ENCODE measurements around the gene MAST1. TPM values are rescaled to one million over a fixed set of nuclear protein-coding genes. Genes with fewer than 3 reads are reported as not detected.
A peak's percentile ranks its signal among the peaks of the same experiment; 100 is the strongest.

The MAST1 gene
- total RNA-seq, 1 experiment from 2014 or later = not detected

DNA sequence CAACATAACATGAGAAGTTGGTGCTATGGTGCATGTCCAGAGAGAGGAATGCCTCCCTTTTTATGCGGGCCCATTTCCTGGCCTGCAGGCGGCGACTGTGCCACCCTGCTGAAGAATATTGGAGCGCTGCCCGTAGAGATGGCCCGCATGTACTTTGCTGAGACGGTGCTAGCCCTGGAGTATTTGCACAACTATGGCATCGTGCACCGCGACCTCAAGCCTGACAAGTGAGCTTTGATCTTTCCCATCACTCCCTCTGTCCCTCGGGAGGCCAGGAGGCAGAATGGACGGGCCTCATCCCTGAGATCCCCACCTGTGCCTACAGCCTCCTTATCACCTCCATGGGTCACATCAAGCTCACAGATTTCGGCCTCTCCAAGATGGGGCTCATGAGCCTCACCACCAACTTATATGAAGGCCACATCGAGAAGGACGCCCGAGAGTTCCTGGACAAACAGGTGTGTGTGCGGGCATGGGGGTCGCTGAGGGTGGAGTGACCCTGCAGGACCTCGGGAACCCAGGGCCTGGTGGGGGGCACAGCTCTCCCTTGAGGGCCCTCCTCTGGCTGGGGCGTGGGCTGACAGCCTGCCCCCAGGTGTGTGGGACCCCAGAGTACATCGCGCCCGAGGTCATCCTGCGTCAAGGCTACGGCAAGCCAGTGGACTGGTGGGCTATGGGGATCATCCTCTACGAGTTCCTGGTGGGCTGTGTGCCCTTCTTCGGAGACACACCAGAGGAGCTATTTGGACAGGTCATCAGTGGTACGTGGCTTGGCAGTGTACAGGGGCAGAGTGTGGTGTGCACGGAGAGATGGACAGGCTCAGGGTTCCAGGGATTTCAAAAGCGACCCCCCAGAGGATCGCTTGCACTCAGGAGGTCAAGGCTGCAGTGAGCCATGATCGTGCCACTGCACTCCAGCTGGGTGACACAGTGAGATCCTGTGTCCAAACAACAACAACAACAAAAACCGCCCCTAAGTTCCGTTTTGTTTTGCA lies 26.7 kb downstream of the MAST1 start:
- Histone ChIP-seq H3K4me3 (no peak overlapping the region), H3K9me3 (replicated peaks) (no peaks in the 10 kb centered on the region), H3K27ac (no peak overlapping the region), H3K36me3 (no peaks in the 10 kb centered on the region), H3K4me1 (replicated peaks) (no peaks in the 10 kb centered on the region), H3K27me3 (replicated peaks) (no peaks in the 10 kb centered on the region; the same call in 1 of the 2 replicates)
- DNase-seq (ENCODE audit: low read depth in 1 of 2, low spot score in 2 of 2) = no peak

DNA sequence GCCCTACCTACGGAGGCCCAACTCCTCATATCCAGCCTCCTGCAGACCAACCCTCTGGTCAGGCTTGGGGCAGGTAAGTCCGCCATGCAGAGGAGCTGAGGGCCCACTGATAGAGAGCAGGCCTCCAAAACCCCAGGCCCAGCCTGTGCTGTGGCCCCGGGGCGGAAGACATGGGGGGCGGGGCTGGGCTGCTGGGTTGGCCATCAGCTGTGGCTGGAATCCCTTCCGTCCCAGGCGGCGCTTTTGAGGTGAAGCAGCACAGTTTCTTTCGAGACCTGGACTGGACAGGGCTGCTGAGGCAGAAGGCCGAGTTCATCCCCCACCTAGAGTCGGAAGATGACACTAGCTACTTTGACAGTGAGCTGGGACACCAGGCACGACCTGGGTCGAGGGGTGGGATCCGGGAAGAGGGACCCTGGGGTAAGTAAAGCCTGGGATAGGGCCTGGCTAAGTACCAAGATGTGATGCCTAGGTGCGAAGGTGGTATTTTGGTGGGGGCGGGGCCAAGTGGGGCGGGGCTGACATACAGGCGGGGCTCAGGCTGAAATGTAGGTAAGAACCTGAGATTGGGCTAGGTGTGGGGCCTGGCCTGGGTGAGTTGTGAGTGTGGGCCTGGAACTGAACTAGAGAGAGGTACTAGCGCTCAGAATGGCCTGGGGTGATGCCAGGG lies 27.6 kb downstream of the MAST1 start:
- no peaks in the 10 kb centered on the region for H3K36me3 ChIP-seq
- no peaks in the 10 kb centered on the region for H3K9me3 ChIP-seq (replicated peaks)
- no peak overlapping the region for H3K27ac ChIP-seq
- no peak for DNase-seq (ENCODE audit: low read depth in 1 of 2, low spot score in 2 of 2)
- no peaks in the 10 kb centered on the region for H3K4me1 ChIP-seq (replicated peaks)
- no peak overlapping the region for H3K4me3 ChIP-seq
- H3K27me3 ChIP-seq (replicated peaks) = no peaks in the 10 kb centered on the region; the same call in 1 of the 2 replicates

DNA sequence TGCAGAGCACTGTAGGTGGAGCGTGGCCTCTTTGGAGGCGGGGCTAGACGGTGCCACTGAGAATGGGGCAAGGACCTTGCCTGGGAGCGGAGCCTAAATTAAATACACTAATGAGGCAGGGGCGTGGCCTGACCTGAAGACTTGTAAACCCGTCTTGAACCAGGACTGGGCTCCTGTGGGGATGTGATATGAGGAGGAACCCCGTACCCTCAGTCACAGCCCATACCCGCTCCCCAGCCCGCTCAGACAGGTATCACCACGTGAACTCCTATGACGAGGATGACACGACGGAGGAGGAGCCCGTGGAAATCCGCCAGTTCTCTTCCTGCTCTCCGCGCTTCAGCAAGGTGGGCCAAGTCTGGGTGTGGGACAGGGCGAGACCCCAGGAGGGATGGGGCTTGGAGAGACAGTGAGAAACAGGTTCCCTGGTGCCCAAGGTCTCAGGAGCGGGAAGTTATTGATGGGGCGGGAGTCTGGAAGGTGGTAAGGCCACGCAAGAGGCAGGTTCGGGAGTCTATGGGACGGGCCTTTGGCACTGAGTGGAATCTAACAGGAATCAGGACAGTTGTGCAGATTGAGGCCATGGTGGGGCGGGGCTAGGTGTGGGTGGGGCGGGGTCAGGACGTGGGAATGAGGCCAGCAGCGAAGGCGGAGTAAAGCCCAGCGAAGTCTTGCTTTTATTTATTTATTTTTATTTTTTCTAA lies 28.3 kb downstream of the MAST1 start:
- no peaks in the 10 kb centered on the region for H3K9me3 ChIP-seq (replicated peaks)
- no peak overlapping the region for H3K27ac ChIP-seq
- DNase-seq (ENCODE audit: low read depth in 1 of 2, low spot score in 2 of 2) = no peak
- no peaks in the 10 kb centered on the region for H3K36me3 ChIP-seq
- H3K27me3 ChIP-seq (replicated peaks) = no peaks in the 10 kb centered on the region; the same call in 1 of the 2 replicates
- H3K4me3 ChIP-seq = no peak overlapping the region
- H3K4me1 ChIP-seq (replicated peaks) = no peaks in the 10 kb centered on the region

DNA sequence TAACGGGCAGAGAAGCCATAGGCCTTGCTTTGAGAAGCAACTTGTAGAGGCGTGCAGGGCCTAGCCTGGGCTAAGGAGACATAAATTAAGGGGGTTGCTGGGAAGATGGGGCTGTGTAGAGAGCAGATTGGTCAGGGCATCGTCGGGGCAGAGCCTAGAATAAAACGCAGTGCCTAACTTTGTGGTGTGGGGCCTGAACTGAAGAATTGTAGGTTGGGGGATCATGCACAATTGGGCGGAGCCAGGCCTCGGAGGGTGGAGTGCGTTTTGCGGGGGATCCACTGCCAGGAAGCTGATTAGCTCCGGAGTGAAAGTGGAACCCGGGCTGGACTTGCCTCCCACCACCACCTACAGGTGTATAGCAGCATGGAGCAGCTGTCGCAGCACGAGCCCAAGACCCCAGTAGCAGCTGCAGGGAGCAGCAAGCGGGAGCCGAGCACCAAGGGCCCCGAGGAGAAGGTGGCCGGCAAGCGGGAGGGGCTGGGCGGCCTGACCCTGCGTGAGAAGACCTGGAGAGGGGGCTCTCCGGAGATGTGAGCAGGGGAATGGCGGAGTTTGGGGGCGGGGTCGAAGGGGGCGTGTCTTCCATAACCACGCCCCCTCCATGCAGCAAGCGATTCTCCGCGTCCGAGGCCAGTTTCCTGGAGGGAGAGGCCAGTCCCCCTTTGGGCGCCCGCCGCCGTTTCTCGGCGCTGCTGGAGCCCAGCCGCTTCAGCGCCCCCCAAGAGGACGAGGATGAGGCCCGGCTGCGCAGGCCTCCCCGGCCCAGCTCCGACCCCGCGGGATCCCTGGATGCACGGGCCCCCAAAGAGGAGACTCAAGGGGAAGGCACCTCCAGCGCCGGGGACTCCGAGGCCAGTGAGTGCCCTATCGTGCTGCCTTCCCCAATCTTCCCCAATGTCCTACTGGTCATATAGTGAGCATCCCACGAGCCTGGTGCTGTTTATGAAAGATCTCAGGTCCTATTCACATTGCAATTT lies 29.1 kb downstream of the MAST1 start:
- Histone ChIP-seq H3K4me3 (no peak overlapping the region), H3K9me3 (replicated peaks) (no peaks in the 10 kb centered on the region), H3K27ac (no peak overlapping the region), H3K4me1 (replicated peaks) (no peaks in the 10 kb centered on the region), H3K36me3 (no peaks in the 10 kb centered on the region), H3K27me3 (replicated peaks) (no peaks in the 10 kb centered on the region; the same call in 1 of the 2 replicates)
- no peak for DNase-seq (ENCODE audit: low read depth in 1 of 2, low spot score in 2 of 2)

DNA sequence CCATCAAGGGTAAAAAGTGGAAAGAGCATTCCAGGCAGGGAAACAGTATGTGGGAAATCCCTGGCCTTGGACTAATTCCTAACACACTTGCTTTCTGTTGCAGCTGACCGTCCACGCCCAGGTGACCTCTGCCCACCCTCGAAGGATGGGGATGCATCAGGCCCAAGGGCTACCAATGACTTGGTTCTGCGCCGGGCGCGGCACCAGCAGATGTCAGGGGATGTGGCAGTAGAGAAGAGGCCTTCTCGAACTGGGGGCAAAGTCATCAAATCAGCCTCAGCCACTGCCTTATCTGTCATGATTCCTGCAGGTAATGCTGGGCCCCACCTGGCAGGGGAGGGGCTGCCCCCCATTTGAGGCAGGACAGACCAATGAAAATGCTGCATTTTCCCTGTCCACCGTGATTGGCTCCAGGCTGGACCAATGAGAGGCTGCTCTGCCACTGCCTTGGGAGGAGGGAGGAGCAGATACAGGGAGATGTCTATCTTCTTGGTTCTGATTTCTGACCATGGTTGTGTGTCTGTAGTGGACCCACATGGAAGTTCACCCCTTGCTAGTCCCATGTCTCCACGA lies 30.3 kb downstream of the MAST1 start:
- Histone ChIP-seq H3K27me3 (replicated peaks) (no peaks in the 10 kb centered on the region; the same call in 1 of the 2 replicates), H3K9me3 (replicated peaks) (no peaks in the 10 kb centered on the region; the same call in 1 of the 2 replicates), H3K27ac (no peak overlapping the region), H3K4me1 (replicated peaks) (no peaks in the 10 kb centered on the region), H3K36me3 (no peaks in the 10 kb centered on the region), H3K4me3 (no peak overlapping the region)
- no peak for DNase-seq (ENCODE audit: low read depth in 1 of 2, low spot score in 2 of 2)

DNA sequence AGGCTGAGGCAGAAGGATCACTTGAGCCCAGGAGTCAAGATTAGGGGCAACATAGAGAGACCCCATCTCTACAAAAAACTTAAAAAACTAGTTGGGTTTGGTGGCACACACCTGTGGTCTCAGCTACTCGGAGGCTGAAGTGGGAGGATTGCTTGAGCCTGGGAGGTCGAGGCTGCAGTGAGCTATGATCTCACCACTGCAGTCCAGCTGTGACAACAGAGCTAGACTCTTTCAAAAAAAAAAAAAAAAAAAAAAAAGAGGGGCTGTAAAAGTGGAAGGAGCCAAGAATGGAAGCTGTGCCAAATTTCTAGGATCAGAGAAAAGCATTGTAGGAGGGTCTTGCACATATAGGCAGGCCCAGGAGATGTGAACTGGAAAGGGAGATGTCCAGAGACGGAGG lies 33.4 kb downstream of the MAST1 start:
- no peak overlapping the region for H3K4me3 ChIP-seq
- no peak overlapping the region for H3K27ac ChIP-seq
- no peaks in the 10 kb centered on the region for H3K4me1 ChIP-seq (replicated peaks)
- no peaks in the 10 kb centered on the region for H3K27me3 ChIP-seq (replicated peaks)
- H3K36me3 ChIP-seq = no peaks in the 10 kb centered on the region
- no peaks in the 10 kb centered on the region; the same call in 1 of the 2 replicates for H3K9me3 ChIP-seq (replicated peaks)
- no peak for DNase-seq (ENCODE audit: low read depth in 1 of 2, low spot score in 2 of 2)

DNA sequence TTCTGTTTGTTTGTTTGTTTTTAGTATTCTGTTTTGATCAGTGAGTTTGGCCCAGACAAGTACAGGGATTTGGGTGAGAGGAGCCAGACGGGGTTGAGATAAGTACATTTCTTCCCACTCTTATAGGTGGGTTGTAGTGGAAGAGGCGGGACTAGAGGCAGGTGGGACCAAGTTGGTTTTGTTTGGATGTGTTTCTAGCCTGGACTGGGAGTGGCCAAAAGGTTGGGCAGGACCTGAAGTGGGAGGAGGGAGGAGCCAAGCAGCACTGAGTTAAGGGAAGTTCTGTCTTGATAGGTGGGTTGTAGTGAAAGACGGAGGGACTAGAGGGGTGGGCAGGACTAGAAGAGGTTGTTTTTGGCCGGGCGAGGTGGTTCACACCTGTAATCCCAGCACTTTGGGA lies 33.9 kb downstream of the MAST1 start:
- Histone ChIP-seq H3K36me3 (no peaks in the 10 kb centered on the region), H3K4me3 (no peak overlapping the region), H3K9me3 (replicated peaks) (no peaks in the 10 kb centered on the region; the same call in 1 of the 2 replicates), H3K27ac (no peak overlapping the region), H3K27me3 (replicated peaks) (no peaks in the 10 kb centered on the region), H3K4me1 (replicated peaks) (no peaks in the 10 kb centered on the region)
- no peak for DNase-seq (ENCODE audit: low read depth in 1 of 2, low spot score in 2 of 2)

DNA sequence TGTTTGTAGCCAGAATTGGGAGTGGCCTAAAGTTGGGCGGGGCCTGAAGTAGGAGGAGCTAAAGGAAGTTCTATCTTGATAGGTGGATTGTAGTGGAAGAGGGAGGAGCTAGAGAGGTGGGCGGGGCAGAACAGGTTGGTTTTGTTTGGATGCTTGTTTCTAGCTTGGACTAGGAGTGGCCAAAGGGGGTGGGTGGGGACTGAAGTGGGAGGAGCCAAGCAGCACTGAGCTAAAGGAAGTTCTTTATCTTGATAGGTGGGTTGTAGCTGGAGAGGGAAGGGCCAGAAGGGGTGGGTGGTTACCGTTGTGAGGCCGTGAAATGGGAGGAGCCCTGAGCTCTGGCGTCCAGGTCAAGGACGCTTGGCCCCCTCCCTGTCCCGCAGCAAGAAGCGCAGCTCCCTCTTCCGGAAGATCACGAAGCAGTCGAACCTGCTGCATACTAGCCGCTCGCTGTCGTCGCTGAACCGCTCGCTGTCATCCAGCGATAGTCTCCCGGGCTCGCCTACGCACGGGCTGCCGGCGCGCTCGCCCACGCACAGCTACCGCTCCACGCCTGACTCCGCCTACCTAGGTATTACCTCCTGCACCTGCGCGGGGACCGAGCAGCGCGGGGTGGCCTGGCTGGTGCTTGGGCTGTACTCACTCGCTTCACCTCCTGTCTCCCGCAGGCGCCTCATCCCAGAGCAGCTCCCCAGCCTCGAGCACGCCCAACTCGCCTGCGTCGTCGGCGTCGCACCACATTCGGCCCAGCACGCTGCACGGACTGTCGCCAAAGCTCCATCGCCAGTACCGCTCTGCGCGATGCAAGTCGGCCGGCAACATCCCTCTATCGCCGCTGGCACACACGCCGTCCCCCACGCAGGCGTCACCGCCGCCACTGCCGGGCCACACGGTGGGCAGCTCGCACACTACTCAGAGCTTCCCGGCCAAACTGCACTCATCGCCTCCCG lies 34.9 kb downstream of the MAST1 start:
- DNase-seq (ENCODE audit: low read depth in 1 of 2, low spot score in 2 of 2) = no peak
- H3K27me3 ChIP-seq (replicated peaks) = no peaks in the 10 kb centered on the region
- no peak overlapping the region for H3K27ac ChIP-seq
- no peak overlapping the region for H3K4me3 ChIP-seq
- no peaks in the 10 kb centered on the region for H3K36me3 ChIP-seq
- no peaks in the 10 kb centered on the region for H3K4me1 ChIP-seq (replicated peaks)
- no peaks in the 10 kb centered on the region; the same call in 1 of the 2 replicates for H3K9me3 ChIP-seq (replicated peaks)

DNA sequence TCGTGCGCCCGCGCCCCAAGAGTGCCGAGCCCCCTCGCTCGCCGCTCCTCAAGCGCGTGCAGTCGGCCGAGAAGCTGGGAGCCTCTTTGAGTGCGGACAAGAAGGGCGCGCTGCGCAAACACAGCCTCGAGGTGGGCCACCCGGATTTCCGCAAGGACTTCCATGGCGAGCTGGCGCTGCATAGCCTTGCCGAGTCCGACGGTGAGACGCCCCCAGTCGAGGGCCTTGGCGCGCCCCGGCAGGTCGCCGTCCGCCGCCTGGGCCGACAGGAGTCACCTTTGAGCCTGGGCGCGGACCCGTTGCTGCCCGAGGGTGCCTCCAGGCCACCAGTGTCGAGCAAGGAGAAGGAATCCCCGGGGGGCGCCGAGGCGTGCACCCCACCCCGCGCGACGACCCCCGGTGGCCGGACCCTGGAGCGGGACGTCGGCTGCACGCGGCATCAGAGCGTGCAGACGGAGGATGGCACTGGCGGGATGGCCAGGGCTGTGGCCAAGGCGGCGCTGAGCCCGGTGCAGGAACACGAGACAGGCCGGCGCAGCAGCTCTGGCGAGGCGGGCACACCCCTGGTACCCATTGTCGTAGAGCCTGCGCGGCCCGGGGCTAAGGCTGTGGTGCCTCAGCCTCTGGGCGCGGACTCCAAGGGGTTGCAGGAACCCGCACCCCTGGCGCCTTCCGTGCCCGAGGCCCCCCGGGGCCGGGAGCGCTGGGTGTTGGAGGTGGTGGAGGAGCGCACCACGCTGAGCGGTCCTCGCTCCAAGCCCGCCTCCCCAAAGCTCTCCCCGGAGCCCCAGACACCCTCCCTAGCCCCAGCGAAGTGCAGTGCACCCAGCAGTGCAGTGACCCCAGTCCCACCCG lies 35.8 kb downstream of the MAST1 start:
- H3K27me3 ChIP-seq (replicated peaks) = no peaks in the 10 kb centered on the region
- no peak for DNase-seq (ENCODE audit: low read depth in 1 of 2, low spot score in 2 of 2)
- no peak overlapping the region for H3K4me3 ChIP-seq
- H3K36me3 ChIP-seq = no peaks in the 10 kb centered on the region
- no peak overlapping the region for H3K27ac ChIP-seq
- no peaks in the 10 kb centered on the region; the same call in 1 of the 2 replicates for H3K9me3 ChIP-seq (replicated peaks)
- H3K4me1 ChIP-seq (replicated peaks) = no peaks in the 10 kb centered on the region

DNA sequence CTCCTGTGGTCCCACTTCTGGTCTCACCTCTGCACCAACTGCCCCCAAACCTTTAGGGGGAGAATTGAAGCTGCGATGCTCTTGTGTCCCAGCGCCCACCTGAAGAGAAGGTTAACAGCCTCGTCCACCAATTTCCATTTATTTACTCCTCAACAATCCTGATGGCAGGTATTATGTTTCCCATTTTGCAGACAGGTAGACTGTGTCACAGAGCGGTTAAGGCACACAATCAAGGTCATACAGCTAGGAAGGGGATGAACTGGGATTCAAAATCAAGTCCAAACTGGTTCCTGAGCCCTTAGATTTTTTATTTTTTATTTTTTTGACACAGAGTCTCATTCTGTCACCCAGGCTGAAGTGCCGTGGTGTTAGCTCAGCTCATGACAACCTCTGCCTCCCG lies 36.8 kb downstream of the MAST1 start:
- DNase-seq (ENCODE audit: low read depth in 1 of 2, low spot score in 2 of 2) = no peak
- H3K27ac ChIP-seq = no peak overlapping the region
- no peaks in the 10 kb centered on the region for H3K36me3 ChIP-seq
- H3K9me3 ChIP-seq (replicated peaks) = no peaks in the 10 kb centered on the region; the same call in 1 of the 2 replicates
- H3K27me3 ChIP-seq (replicated peaks) = no peaks in the 10 kb centered on the region
- no peaks in the 10 kb centered on the region for H3K4me1 ChIP-seq (replicated peaks)
- no peak overlapping the region for H3K4me3 ChIP-seq

DNA sequence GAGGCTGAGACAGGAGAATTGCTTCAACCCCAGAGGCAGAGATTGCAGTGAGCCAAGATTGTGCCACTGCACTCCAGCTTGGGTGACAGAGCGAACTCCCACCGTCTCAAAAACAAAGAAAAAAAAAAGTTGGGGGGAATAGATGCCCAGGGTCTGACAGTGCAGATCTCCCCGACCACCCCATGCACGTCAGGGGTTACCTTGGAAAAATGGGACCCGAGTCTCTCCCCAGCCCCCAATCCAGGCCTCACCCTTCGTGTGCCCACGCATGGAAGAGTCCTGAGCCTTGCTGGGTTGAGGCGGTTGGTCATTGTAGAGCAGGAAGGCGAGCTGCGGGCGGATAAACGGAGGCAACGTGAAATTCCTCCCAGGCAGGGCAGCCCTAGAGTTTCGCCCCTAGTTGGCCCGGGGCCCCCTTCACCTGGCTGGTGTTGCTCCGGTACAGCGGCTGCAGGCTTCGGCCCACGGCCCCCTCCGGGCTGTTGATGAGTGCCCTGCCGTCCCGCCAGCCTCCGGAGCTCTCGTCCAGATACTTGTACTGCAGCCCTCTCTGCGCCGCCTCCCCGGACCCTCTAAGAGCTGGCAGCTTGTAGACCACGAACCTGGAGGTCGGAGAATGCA lies 42.3 kb downstream of the MAST1 start:
- no peak for DNase-seq (ENCODE audit: low read depth in 1 of 2, low spot score in 2 of 2)
- H3K4me3 ChIP-seq = peak overlapping the region; percentile 62
- H3K9me3 ChIP-seq (replicated peaks) = peaks cover 23% of the 10 kb centered on the region
- H3K36me3 ChIP-seq = no peaks in the 10 kb centered on the region
- H3K4me1 ChIP-seq (replicated peaks) = peaks cover 14% of the 10 kb centered on the region
- no peak overlapping the region for H3K27ac ChIP-seq
- H3K27me3 ChIP-seq (replicated peaks) = peaks cover 18% of the 10 kb centered on the region

All from SJSA1 (cell line).